H1 (cell line): ENCODE results near the gene NOL4L. TPM values are rescaled to one million over a fixed set of nuclear protein-coding genes. Genes with fewer than 3 reads are reported as not detected.
A peak's percentile ranks its signal among the peaks of the same experiment; 100 is the strongest.

Source experiments
- CTCF ChIA-PET: fragments of 300-600 bp; sonication (Branson Sonifier 250); formaldehyde crosslinking; loops from one replicate; lab custom pipeline; 2021; ENCODE audit not compliant: partially characterized antibody; lab: Charles Lee
- POLR2A ChIA-PET: fragments of 300-600 bp; sonication (Branson Sonifier 250); formaldehyde crosslinking; loops from one replicate; lab custom pipeline; 2021; ENCODE audit warnings: inconsistent platforms; ENCODE audit not compliant: partially characterized antibody; lab: Charles Lee
- DNase-seq, 2 experiments: peaks; one replicate each; pipeline versions ENCODE4 v3.0.0 to v3.0.0-alpha.2; 2010 to 2022; ENCODE audit warnings: low spot score in 2 of 2, low read depth in 1 of 2, mixed read lengths in 1 of 2
- FAIRE-seq: peaks from 2 replicates; lab custom pipeline; 2011; peaks lifted over from hg19 to GRCh38; lab: Jason Lieb, UNC
- H2AFZ ChIP-seq: 2 replicates; pipeline ENCODE4 v1.8.1; 2012; ENCODE audit warnings: low read length, inconsistent platforms
- H2AK5ac ChIP-seq: 2 replicates; pipeline ENCODE4 v1.6.1; 2013; ENCODE audit warnings: low read depth, low read length
- H2BK120ac ChIP-seq: replicated peaks from 2 replicates; pipeline ENCODE3; 2013; ENCODE audit warnings: low read depth, low read length, inconsistent platforms
- H2BK12ac ChIP-seq: 2 replicates; pipeline ENCODE4 v1.6.1; 2013; ENCODE audit warnings: low read depth, low read length
- H2BK15ac ChIP-seq: 2 replicates; pipeline ENCODE4 v1.6.1; 2013; ENCODE audit warnings: low read length
- H2BK20ac ChIP-seq: 2 replicates; pipeline ENCODE4 v1.6.1; 2013; ENCODE audit warnings: low read length
- H2BK5ac ChIP-seq: 2 replicates; pipeline ENCODE4 v1.6.1; 2013; ENCODE audit warnings: low read depth, low read length
- H3K14ac ChIP-seq: 2 replicates; pipeline ENCODE4 v1.6.1; 2013; ENCODE audit warnings: inconsistent platforms; ENCODE audit not compliant: insufficient read length
- H3K18ac ChIP-seq: 2 replicates; pipeline ENCODE4 v1.6.1; 2013; ENCODE audit warnings: low read length; ENCODE audit errors: extremely low read depth
- H3K23ac ChIP-seq: 2 replicates; pipeline ENCODE4 v1.6.1; 2013; ENCODE audit warnings: inconsistent platforms; ENCODE audit not compliant: insufficient read length
- H3K23me2 ChIP-seq: 2 replicates; pipeline ENCODE4 v1.6.1; 2013; ENCODE audit warnings: low read depth, low read length
- H3K27ac ChIP-seq: 2 replicates; pipeline ENCODE4 v1.6.1; 2011; ENCODE audit warnings: low read depth, low read length, inconsistent platforms
- H3K27me3 ChIP-seq, 4 experiments: replicated peaks in 1 of 4; 1 replicate in 1 of 4; 2 replicates in 3 of 4; pipeline versions ENCODE4 v1.6.1 to v1.8.1; 2011 to 2013; ENCODE audit warnings: low read length in 3 of 4, mild to moderate bottlenecking in 3 of 4, inconsistent platforms in 2 of 4, mixed read lengths in 2 of 4, moderate library complexity in 1 of 4; ENCODE audit not compliant: control insufficient read depth in 3 of 4, insufficient read depth in 3 of 4; ENCODE audit errors: extremely low read depth in 1 of 4
- H3K36me3 ChIP-seq, 4 experiments: 2 replicates each; pipeline versions ENCODE4 v1.6.1 to v1.8.1; 2011 to 2013; ENCODE audit warnings: mild to moderate bottlenecking in 4 of 4, low read length in 3 of 4, moderate library complexity in 2 of 4, control low read depth in 1 of 4, inconsistent platforms in 1 of 4; ENCODE audit not compliant: insufficient read depth in 4 of 4, control insufficient read depth in 2 of 4
- H3K4ac ChIP-seq: replicated peaks from 2 replicates; pipeline ENCODE3; 2013; ENCODE audit warnings: low read length, low read depth, mixed read lengths, inconsistent platforms; ENCODE audit not compliant: insufficient read length
- H3K4me1 ChIP-seq, 4 experiments: replicated peaks in 1 of 4; 1 replicate in 1 of 4; 2 replicates in 3 of 4; pipeline versions ENCODE4 v1.6.1 to v1.8.1; 2011 to 2013; ENCODE audit warnings: low read length in 3 of 4, inconsistent platforms in 2 of 4, mixed read lengths in 1 of 4; ENCODE audit not compliant: insufficient read depth in 4 of 4, control insufficient read depth in 3 of 4
- H3K4me2 ChIP-seq, 2 experiments: 2 replicates each; pipeline versions ENCODE4 v1.6.1 to v1.8.1; 2011 to 2013; ENCODE audit warnings: low read depth in 2 of 2, low read length in 2 of 2, control low read depth in 1 of 2, inconsistent platforms in 1 of 2, mild to moderate bottlenecking in 1 of 2; ENCODE audit not compliant: insufficient read depth in 1 of 2
- H3K4me3 ChIP-seq, 4 experiments: fragments of 200-600, 300-600 bp in 1 of 4; sonication (generic), shearing (Covaris generic), sonication (Bioruptor Twin) in 1 of 4; 2 replicates each; pipeline versions ENCODE4 v1.5.1 to v1.8.1; 2011 to 2016; ENCODE audit warnings: low read length in 4 of 4, low read depth in 3 of 4, control low read depth in 2 of 4, inconsistent platforms in 2 of 4, mild to moderate bottlenecking in 2 of 4, mixed read lengths in 1 of 4, moderate library complexity in 1 of 4; ENCODE audit not compliant: insufficient read depth in 2 of 4; ENCODE audit errors: extremely low read depth in 1 of 4
- H3K56ac ChIP-seq: replicated peaks from 2 replicates; pipeline ENCODE3; 2013; ENCODE audit warnings: low read depth, mild to moderate bottlenecking, mixed read lengths, low read length, inconsistent platforms; ENCODE audit not compliant: insufficient read length
- H3K79me1 ChIP-seq: 2 replicates; pipeline ENCODE4 v1.6.1; 2013; ENCODE audit warnings: low read depth, low read length, control low read depth
- H3K79me2 ChIP-seq, 2 experiments: 2 replicates each; pipeline versions ENCODE4 v1.6.1 to v1.8.1; 2012 to 2013; ENCODE audit warnings: low read length in 2 of 2, mild to moderate bottlenecking in 2 of 2, inconsistent platforms in 1 of 2; ENCODE audit not compliant: insufficient read depth in 2 of 2, control insufficient read depth in 1 of 2
- H3K9ac ChIP-seq, 4 experiments: replicated peaks in 1 of 4; 1 replicate in 1 of 4; 2 replicates in 3 of 4; pipeline versions ENCODE4 v1.6.1 to v1.8.1; 2011 to 2013; ENCODE audit warnings: low read depth in 3 of 4, low read length in 3 of 4, control low read depth in 2 of 4, mild to moderate bottlenecking in 2 of 4, moderate library complexity in 2 of 4, inconsistent platforms in 1 of 4; ENCODE audit errors: extremely low read depth in 1 of 4
- H3K9me3 ChIP-seq, 2 experiments: 2 replicates each; pipeline versions ENCODE4 v1.6.1 to v1.8.1; 2012 to 2013; ENCODE audit warnings: mild to moderate bottlenecking in 2 of 2, moderate library complexity in 2 of 2, control low read depth in 1 of 2, inconsistent platforms in 1 of 2, low read depth in 1 of 2, low read length in 1 of 2, mixed read lengths in 1 of 2; ENCODE audit not compliant: insufficient read depth in 2 of 2
- H4K20me1 ChIP-seq, 2 experiments: replicated peaks in 1 of 2; 2 replicates each; pipeline versions ENCODE3 to v1.8.1; 2011 to 2013; ENCODE audit warnings: inconsistent platforms in 2 of 2, low read length in 2 of 2, mild to moderate bottlenecking in 1 of 2; ENCODE audit not compliant: insufficient read depth in 2 of 2, control insufficient read depth in 1 of 2
- H4K5ac ChIP-seq: 2 replicates; pipeline ENCODE4 v1.6.1; 2013; ENCODE audit warnings: low read length, low read depth, mixed read lengths, inconsistent platforms; ENCODE audit not compliant: insufficient read length
- H4K8ac ChIP-seq: 2 replicates; pipeline ENCODE4 v1.8.0; 2013; ENCODE audit warnings: mild to moderate bottlenecking, moderate library complexity, low read length, inconsistent platforms; ENCODE audit not compliant: insufficient read depth; ENCODE audit errors: extremely low read depth
- H4K91ac ChIP-seq: replicated peaks from 2 replicates; pipeline ENCODE3; 2013; ENCODE audit warnings: low read length, mixed read lengths, inconsistent platforms; ENCODE audit not compliant: insufficient read length
- CHD1 ChIP-seq: IDR thresholded peaks from 2 replicates; pipeline ENCODE4 v1.6.1; 2012; ENCODE audit warnings: low read depth, low read length, improper control_type of control experiment
- HDAC2 ChIP-seq, 2 experiments: fragments of 300-600 bp in 1 of 2; sonication (generic) in 1 of 2; IDR thresholded peaks; 2 replicates each; pipeline ENCODE4 v1.6.1; 2011 to 2012; ENCODE audit warnings: low read depth in 2 of 2, low read length in 2 of 2, mild to moderate bottlenecking in 2 of 2, moderate library complexity in 2 of 2, borderline replicate concordance in 1 of 2, inconsistent platforms in 1 of 2
- RAD21 ChIP-seq, 2 experiments: IDR thresholded peaks in 1 of 2; conservative IDR thresholded peaks in 1 of 2; 2 replicates each; pipeline ENCODE4 v1.6.1; 2011; ENCODE audit warnings: low read depth in 2 of 2, low read length in 2 of 2, improper control_type of control experiment in 1 of 2, inconsistent platforms in 1 of 2, mild to moderate bottlenecking in 1 of 2, moderate library complexity in 1 of 2
- WGBS, 2 experiments: shearing (Covaris generic) in 1 of 2; methylation state at CpG; one replicate each; pipeline versions ENCODE4 v1.1.6 to v1.1.7; 2013 to 2015; ENCODE audit warnings: low lambda C conversion rate in 2 of 2, mixed read lengths in 2 of 2, inconsistent platforms in 1 of 2, low coverage in 1 of 2, missing lambda C conversion rate in 1 of 2; ENCODE audit not compliant: insufficient replicate concordance in 2 of 2, insufficient coverage in 1 of 2, insufficient read length in 1 of 2; ENCODE audit errors: extremely low coverage in 1 of 2, missing lambda C conversion rate in 1 of 2; 5-methylcytosine and 5-hydroxymethylcytosine counted together
- polyA plus RNA-seq, 7 experiments: library from polyadenylated mRNA; depleted of rRNA in 3 of 7; stranded (reverse) in 5 of 7; unstranded in 2 of 7; fragments of >200 nt in 5 of 7; fragments of 200-250 nt in 2 of 7; gene quantifications; 1 replicate in 5 of 7; 2 replicates in 1 of 7; 4 replicates in 1 of 7; pipeline versions ENCODE4 v1.2.1 to v1.2.3, GENCODE V29; 2011 to 2013; ENCODE audit warnings: missing spikeins in 2 of 7, mixed read lengths in 2 of 7
- total RNA-seq: library from RNA; stranded (reverse); fragmentation: NEBNext Ultra II Directional; extraction: Animal tissue kit (Norgen Biotek cat#: 25700); gene quantifications from 2 replicates; pipeline ENCODE4 v1.2.1, GENCODE V29; 2021

Gene NOL4L
- total and polyA plus RNA-seq, 2 of the 8 experiments (the other 6 are each of a cell fraction or from before 2014, with no cell fraction given), result 15.3 to 23.7 TPM

GRCh38 chr20:32439132-32439829 is 145.9 kb downstream of the NOL4L start:
- Histone ChIP-seq H3K27ac (no peak overlapping the region), H4K8ac (no peak overlapping the region), H3K4me3 (no peak overlapping the region), H4K5ac (no peak overlapping the region), H3K18ac (no peak overlapping the region), H3K79me1 (no peaks in the 10 kb centered on the region; the same call in 1 of the 2 replicates), H2AK5ac (no peak overlapping the region), H3K27me3 (no peaks in the 10 kb centered on the region), H3K79me2 (no peaks in the 10 kb centered on the region), H3K23ac (no peak overlapping the region), H2BK15ac (no peak overlapping the region), H3K36me3 (peaks cover 3 to 22% (median 14%) of the 10 kb centered on the region in 4 experiments; a peak in 5 of 8 replicates), H4K20me1 (peaks cover 2 to 9% of the 10 kb centered on the region in 2 experiments), H3K14ac (no peak overlapping the region), H3K4me2 (no peak overlapping the region), H3K56ac (no peak overlapping the region), H3K4me1 (peaks cover 0 to 3% (median 0%) of the 10 kb centered on the region in 4 experiments; a peak in 1 of 7 replicates), H4K91ac (no peak overlapping the region), H3K9ac (no peak overlapping the region), H2BK120ac (no peak overlapping the region), H2AFZ (no peak overlapping the region), H2BK20ac (no peak overlapping the region), H3K4ac (no peak overlapping the region), H3K9me3 (no peaks in the 10 kb centered on the region), H2BK5ac (no peak overlapping the region), H2BK12ac (no peak overlapping the region), H3K23me2 (no peaks in the 10 kb centered on the region)
- DNase-seq, result no peak
- ChIA-PET CTCF (interaction anchor here (0.7 to 1.4 kb wide), 7 partner anchors 9 to 339 kb away, joined by 3 to 6 read pairs (median 4); no protein-coding TSS in a partner anchor), POLR2A (no interaction called here)
- TF ChIP-seq RAD21 (IDR thresholded peaks at IDR 0.05 in 1 of 2, conservative IDR thresholded peaks at IDR 0.05 in 1 of 2; ENCODE audit: low read depth in 2 of 2, low read length in 2 of 2) (peak; percentile 22 to 37; a peak in 3 of 4 replicates), HDAC2 (IDR thresholded peaks at IDR 0.05; ENCODE audit: borderline replicate concordance in 1 of 2, low read depth in 2 of 2, low read length in 2 of 2) (no peak), CHD1 (no peak)
- FAIRE-seq, result no peak
- WGBS, 2 experiments, result 93% methylated on average over 10 of the region's 11 CpGs; no CpG with 5 or more reads in 1 of the 2 experiments
